B cell (primary cell): ENCODE results near the gene MTSS2. TPM values are rescaled to one million over a fixed set of nuclear protein-coding genes. Genes with fewer than 3 reads are reported as not detected.

Experiments
- ATAC-seq: fragments of 200-7000 bp; cut with Tn5 transposase; one replicate; pipeline ENCODE4 v1.10.0; 2021; ENCODE audit warnings: low read depth, mild to moderate bottlenecking, moderate number of reproducible peaks, moderate library complexity
- CTCF ChIA-PET: fragments of 350-600 bp; sonication (Branson Sonifier 250); formaldehyde crosslinking; loops from one replicate; lab custom pipeline; 2021; ENCODE audit warnings: antibody characterized with exemption, inconsistent platforms; lab: Charles Lee
- POLR2A ChIA-PET: fragments of 350-600 bp; sonication (Branson Sonifier 250); formaldehyde crosslinking; loops from one replicate; lab custom pipeline; 2021; ENCODE audit warnings: antibody characterized with exemption; lab: Charles Lee
- DNase-seq: peaks from one replicate; pipeline ENCODE4 v3.0.0; 2013
- H2AFZ ChIP-seq: 2 replicates; pipeline ENCODE4 v1.6.1; 2012; ENCODE audit warnings: mild to moderate bottlenecking, low read depth, low read length; ENCODE audit not compliant: insufficient read depth, poor library complexity, severe bottlenecking
- H3K27ac ChIP-seq, 2 donors: 1 replicate in 1 of 2; 2 replicates in 1 of 2; pipeline ENCODE4 v1.5.1; 2012 to 2013; ENCODE audit warnings: low read length in 2 of 2, mild to moderate bottlenecking in 2 of 2, moderate library complexity in 1 of 2
- H3K27me3 ChIP-seq, 4 experiments: fragments of 200-600 bp in 1 of 4; sonication (generic) in 1 of 4; replicated peaks in 1 of 4; 1 replicate in 2 of 4; 2 replicates in 2 of 4; pipeline versions ENCODE4 v1.6.1 to v1.7.0; 2013 to 2016; ENCODE audit warnings: low read length in 3 of 4, mild to moderate bottlenecking in 2 of 4, mixed read lengths in 1 of 4, moderate library complexity in 1 of 4; ENCODE audit not compliant: insufficient read depth in 4 of 4, control insufficient read depth in 3 of 4; ENCODE audit errors: control extremely low read depth in 1 of 4
- H3K36me3 ChIP-seq, 2 experiments: replicated peaks in 1 of 2; 1 replicate in 1 of 2; 2 replicates in 1 of 2; pipeline versions ENCODE4 v1.6.1 to v1.7.1; 2013; ENCODE audit warnings: low read length in 1 of 2; ENCODE audit not compliant: insufficient read depth in 2 of 2, control insufficient read depth in 1 of 2; ENCODE audit errors: control extremely low read depth in 1 of 2, extremely low read depth in 1 of 2
- H3K4me1 ChIP-seq, 2 donors: fragments of 200-600 bp in 1 of 2; sonication (generic) in 1 of 2; 1 replicate in 1 of 2; 2 replicates in 1 of 2; pipeline versions ENCODE4 v1.5.1 to v1.6.1; 2013 to 2017; ENCODE audit warnings: low read length in 2 of 2; ENCODE audit not compliant: control insufficient read depth in 2 of 2, insufficient read depth in 2 of 2
- H3K4me2 ChIP-seq: replicated peaks from 2 replicates; pipeline ENCODE3; 2012; ENCODE audit warnings: mild to moderate bottlenecking, low read depth, low read length; ENCODE audit not compliant: poor library complexity, severe bottlenecking
- H3K4me3 ChIP-seq, 5 experiments: fragments of 200-600 bp in 1 of 5; sonication (generic) in 1 of 5; 1 replicate in 3 of 5; 2 replicates in 2 of 5; pipeline versions ENCODE4 v1.5.1 to v1.7.0; 2011 to 2016; ENCODE audit warnings: low read length in 4 of 5, mild to moderate bottlenecking in 4 of 5, low read depth in 2 of 5, control low read depth in 1 of 5, moderate library complexity in 1 of 5; ENCODE audit not compliant: insufficient read depth in 1 of 5; ENCODE audit errors: control extremely low read depth in 1 of 5, extremely low read depth in 1 of 5
- H3K79me2 ChIP-seq: fragments of 200-600 bp; sonication (generic); one replicate; pipeline ENCODE4 v1.6.0; 2016; ENCODE audit warnings: low read length; ENCODE audit not compliant: control insufficient read depth, insufficient read depth
- H3K9ac ChIP-seq: fragments of 200-600 bp; sonication (generic); 2 replicates; pipeline ENCODE4 v1.6.1; 2017; ENCODE audit warnings: mild to moderate bottlenecking, low read length, moderate library complexity
- H3K9me3 ChIP-seq, 3 donors: one replicate each; pipeline versions ENCODE4 v1.6.1 to v1.7.1; 2013; ENCODE audit warnings: low read length in 2 of 3; ENCODE audit not compliant: control insufficient read depth in 2 of 3, insufficient read depth in 1 of 3; ENCODE audit errors: control extremely low read depth in 1 of 3
- H4K20me1 ChIP-seq: 2 replicates; pipeline ENCODE4 v1.6.0; 2012; ENCODE audit warnings: mild to moderate bottlenecking, low read length; ENCODE audit not compliant: insufficient read depth, control insufficient read depth, poor library complexity, severe bottlenecking
- H3K27ac Mint-ChIP-seq: one replicate; pipeline ENCODE4 v1.8.0; 2021; ENCODE audit warnings: mixed read lengths
- H3K27me3 Mint-ChIP-seq: one replicate; pipeline ENCODE4 v1.8.0; 2021; ENCODE audit warnings: mixed read lengths
- H3K4me1 Mint-ChIP-seq: one replicate; pipeline ENCODE4 v1.8.0; 2021; ENCODE audit warnings: mixed read lengths
- H3K4me3 Mint-ChIP-seq: one replicate; pipeline ENCODE4 v1.8.0; 2021; ENCODE audit warnings: mixed read lengths
- H3K9me3 Mint-ChIP-seq: one replicate; pipeline ENCODE4 v1.8.0; 2022; ENCODE audit warnings: mixed read lengths; ENCODE audit not compliant: insufficient read depth
- EZH2 ChIP-seq: IDR thresholded peaks from 2 replicates; pipeline ENCODE4 v1.6.1; 2012; ENCODE audit warnings: borderline replicate concordance, low read depth, mild to moderate bottlenecking, moderate library complexity, low read length; ENCODE audit not compliant: insufficient read depth, poor library complexity, severe bottlenecking
- WGBS: methylation state at CpG from one replicate; pipeline ENCODE4 v1.1.5; 2013; ENCODE audit warnings: missing lambda C conversion rate; ENCODE audit not compliant: insufficient coverage; 5-methylcytosine and 5-hydroxymethylcytosine counted together
- intact Hi-C: fragments of 100-400 bp; cut with micrococcal nuclease; formaldehyde crosslinking; loops from one replicate; pipeline ENCODE4 v1.10.0; 2022
- polyA plus RNA-seq: library from polyadenylated mRNA; depleted of rRNA; stranded (reverse); fragments of >200 nt; gene quantifications from 2 replicates; pipeline ENCODE4 v1.2.3, GENCODE V29; 2012
- total RNA-seq, 2 donors: library from RNA; stranded (reverse); fragments of 120-200 nt in 1 of 2; gene quantifications; 1 replicate in 1 of 2; 2 replicates in 1 of 2; pipeline versions ENCODE4 v1.2.3 to v1.2.4, GENCODE V29; 2013 to 2022
- TF ChIP-seq, protein P1 (sequence below): fragments of 200-600 bp; IDR thresholded peaks from one replicate; pipeline ENCODE4 v1.8.0; 2022; ENCODE audit warnings: antibody characterized with exemption, mild to moderate bottlenecking

MTSS2 gene
- total and polyA plus RNA-seq, 2 donors (not counting 1 experiment from before 2014, with no cell fraction given) = 1.6 to 2.6 TPM

DNA sequence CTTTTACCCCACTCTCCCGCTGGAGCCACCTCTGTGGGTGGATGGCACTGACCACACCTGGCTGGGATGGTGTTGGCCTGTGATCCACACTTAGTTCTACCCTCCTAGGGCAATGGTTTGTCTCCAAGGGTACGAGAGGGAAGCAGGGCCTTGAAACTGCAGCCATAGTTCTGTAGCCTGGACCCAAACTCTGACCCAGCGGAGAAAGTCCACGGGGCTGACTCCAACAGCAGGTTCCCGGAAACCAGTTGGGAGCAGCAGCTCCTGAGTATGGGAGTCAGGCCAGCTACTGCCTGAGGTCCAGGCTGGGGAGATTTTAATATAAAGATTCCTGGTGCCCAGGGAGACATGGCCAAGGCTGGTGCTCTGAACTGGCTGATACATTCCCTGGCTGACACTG lies 23.6 kb upstream of the MTSS2 start:
- ChIA-PET POLR2A (interaction anchor here (0.6 kb wide), 1 partner anchor 1353 kb away, joined by 7 read pairs; no protein-coding TSS in a partner anchor), CTCF (no interaction called here)
- 98% methylated on average over 5 of the region's 5 CpGs for WGBS
- Histone ChIP-seq H3K9ac (no peak overlapping the region), H3K9me3 (peaks cover 0 to 3% (median 0%) of the 10 kb centered on the region in 3 donors), H3K4me2 (no peak overlapping the region), H3K79me2 (no peaks in the 10 kb centered on the region), H3K27ac (no peak overlapping the region), H3K4me1 (no peaks in the 10 kb centered on the region), H2AFZ (no peak overlapping the region), H4K20me1 (peaks cover 8% of the 10 kb centered on the region), H3K27me3 (no peaks in the 10 kb centered on the region), H3K4me3 (no peak overlapping the region), H3K36me3 (peaks cover 0 to 29% of the 10 kb centered on the region in 2 experiments)
- DNase-seq (no peak), ATAC-seq (no peak)
- Mint-ChIP-seq H3K27me3 (no peaks in the 10 kb centered on the region), H3K9me3 (no peaks in the 10 kb centered on the region), H3K4me3 (no peak overlapping the region), H3K4me1 (no peaks in the 10 kb centered on the region), H3K27ac (no peak overlapping the region)
- intact Hi-C loops = no loop called here
- TF ChIP-seq, protein P1, sequence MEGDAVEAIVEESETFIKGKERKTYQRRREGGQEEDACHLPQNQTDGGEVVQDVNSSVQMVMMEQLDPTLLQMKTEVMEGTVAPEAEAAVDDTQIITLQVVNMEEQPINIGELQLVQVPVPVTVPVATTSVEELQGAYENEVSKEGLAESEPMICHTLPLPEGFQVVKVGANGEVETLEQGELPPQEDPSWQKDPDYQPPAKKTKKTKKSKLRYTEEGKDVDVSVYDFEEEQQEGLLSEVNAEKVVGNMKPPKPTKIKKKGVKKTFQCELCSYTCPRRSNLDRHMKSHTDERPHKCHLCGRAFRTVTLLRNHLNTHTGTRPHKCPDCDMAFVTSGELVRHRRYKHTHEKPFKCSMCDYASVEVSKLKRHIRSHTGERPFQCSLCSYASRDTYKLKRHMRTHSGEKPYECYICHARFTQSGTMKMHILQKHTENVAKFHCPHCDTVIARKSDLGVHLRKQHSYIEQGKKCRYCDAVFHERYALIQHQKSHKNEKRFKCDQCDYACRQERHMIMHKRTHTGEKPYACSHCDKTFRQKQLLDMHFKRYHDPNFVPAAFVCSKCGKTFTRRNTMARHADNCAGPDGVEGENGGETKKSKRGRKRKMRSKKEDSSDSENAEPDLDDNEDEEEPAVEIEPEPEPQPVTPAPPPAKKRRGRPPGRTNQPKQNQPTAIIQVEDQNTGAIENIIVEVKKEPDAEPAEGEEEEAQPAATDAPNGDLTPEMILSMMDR = no peak
- TF ChIP-seq EZH2 = no peak

DNA sequence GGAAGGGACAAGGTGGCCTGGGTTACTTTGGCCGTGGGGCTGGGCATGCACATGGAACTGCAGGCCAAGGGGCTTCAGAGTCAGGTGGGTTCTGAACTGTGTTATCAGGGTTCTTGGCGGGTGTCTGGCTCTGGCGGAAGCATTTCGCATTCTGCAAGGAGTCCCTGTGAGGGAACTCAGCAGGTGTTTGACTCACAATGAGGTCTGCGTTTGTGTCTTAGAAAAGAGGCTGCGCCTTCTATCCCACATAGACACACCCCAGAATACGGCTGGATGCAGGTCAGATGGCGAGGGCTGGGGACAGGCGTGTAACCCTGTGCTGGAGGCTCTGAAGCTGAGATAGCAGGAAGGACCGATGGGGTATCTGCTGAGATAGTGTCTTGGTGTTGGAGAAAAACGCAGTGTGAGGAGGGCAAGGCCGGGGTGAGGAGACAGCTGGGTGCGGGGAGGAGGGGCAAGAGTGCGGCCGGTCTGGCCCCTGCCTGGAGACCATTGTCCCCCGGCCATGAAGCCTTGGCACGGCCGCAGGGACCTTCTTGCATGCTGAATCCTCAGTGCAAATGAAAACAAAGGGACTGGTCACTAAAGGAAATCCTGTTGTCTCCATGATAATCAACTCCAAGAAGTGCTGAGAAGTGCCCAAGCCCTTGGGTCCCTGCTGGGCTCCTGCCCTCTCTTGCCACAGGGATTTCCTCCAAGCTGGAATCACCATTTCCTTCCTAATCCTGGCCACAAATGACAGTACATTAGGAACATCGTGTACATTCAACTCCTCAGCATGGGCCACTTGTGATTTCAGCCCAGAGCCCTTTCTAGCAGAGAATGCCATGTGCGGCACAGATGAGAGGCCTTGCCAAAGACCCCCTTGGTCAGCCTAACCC lies 22.8 kb upstream of the MTSS2 start:
- Histone ChIP-seq H3K4me3 (no peak overlapping the region), H3K79me2 (no peaks in the 10 kb centered on the region), H3K27ac (no peak overlapping the region), H2AFZ (no peak overlapping the region), H3K36me3 (peaks cover 0 to 29% of the 10 kb centered on the region in 2 experiments), H3K27me3 (no peaks in the 10 kb centered on the region), H3K9me3 (peaks cover 0 to 3% (median 0%) of the 10 kb centered on the region in 3 donors), H3K4me2 (no peak overlapping the region), H3K9ac (no peak overlapping the region), H4K20me1 (peaks cover 6% of the 10 kb centered on the region), H3K4me1 (no peaks in the 10 kb centered on the region)
- no peak overlapping the region for H3K27ac Mint-ChIP-seq
- no peaks in the 10 kb centered on the region for H3K27me3 Mint-ChIP-seq
- no peaks in the 10 kb centered on the region for H3K4me1 Mint-ChIP-seq
- H3K4me3 Mint-ChIP-seq = no peak overlapping the region
- WGBS = over 99% methylated on average over 15 of the region's 20 CpGs
- intact Hi-C loops = no loop called here
- TF ChIP-seq, protein P1 = no peak
- no peak for TF ChIP-seq EZH2
- ChIA-PET POLR2A (interaction anchor here (0.6 kb wide), 1 partner anchor 1353 kb away, joined by 7 read pairs; no protein-coding TSS in a partner anchor), CTCF (no interaction called here)
- no peaks in the 10 kb centered on the region for H3K9me3 Mint-ChIP-seq
- DNase-seq = no peak
- ATAC-seq = no peak
